ENCODE measurements around the gene CALY. TPM values are rescaled to one million over a fixed set of nuclear protein-coding genes. Genes with fewer than 3 reads are reported as not detected.
A peak's percentile ranks its signal among the peaks of the same experiment; 100 is the strongest.

CALY gene
- polyA plus RNA-seq, 4 donors = 1.1 to 3.0 TPM; not detected in 2

DNA sequence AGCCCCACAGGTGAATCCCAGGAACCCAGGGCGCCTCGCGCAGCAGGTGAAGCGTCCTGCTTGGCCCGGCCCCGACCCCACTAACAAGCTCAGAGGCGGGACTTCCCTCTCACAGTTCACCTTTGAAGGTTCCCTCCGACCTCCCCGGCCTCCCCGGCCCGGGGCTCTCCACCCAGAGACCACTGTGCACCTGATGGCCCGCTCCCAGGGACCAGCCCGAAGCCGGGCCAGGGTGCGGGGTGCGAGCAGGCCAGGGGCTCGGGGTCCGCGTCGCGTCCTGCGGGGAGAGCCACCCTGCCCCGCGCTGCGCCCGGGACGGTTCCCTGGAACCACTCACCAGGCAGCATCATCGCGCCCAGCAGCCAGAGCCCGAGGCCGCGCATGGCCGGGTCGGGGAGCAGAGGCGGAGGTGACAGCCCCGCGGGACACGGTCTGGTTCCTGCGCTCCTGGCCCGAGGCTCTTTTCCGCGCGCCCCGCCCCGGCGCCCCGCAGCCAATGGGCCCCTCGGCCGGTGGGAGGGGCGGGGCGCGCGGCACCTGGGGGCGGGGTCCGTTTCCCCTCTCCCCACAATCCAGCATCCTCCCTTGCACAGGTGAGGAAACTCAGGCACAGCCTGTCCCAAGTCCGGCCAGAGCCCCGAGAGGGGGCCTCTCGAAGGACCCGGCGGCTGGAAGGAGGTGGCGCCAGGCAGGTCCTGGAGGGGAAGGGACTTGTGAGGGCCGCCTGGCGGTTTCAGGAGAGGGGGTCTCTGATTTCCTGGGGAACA lies 60.1 kb downstream of the CALY start, which contains the start of gene ADAM8:
ADAM8 (minus strand) TSS at position 434 of the 767 bp plus-strand sequence; CDS start at position 383, 51 bp downstream.
- Histone ChIP-seq H3K9me3 (ENCODE audit: control insufficient read depth in 2 of 2, insufficient read depth in 1 of 2, low read depth in 1 of 2, low read length in 1 of 2) (no peaks in the 10 kb centered on the region), H3K4me3 (ENCODE audit: low read depth in 1 of 3, low read length in 3 of 3) (peak within 1 kb of the TSS in 1 of 3 donors; percentile 59), H3K27me3 (ENCODE audit: control insufficient read depth in 3 of 3, insufficient read depth in 3 of 3, low read length in 3 of 3) (peaks cover 0 to 17% (median 4%) of the 10 kb centered on the region in 3 donors), H3K36me3 (ENCODE audit: control insufficient read depth in 3 of 3, insufficient read depth in 2 of 3, low read depth in 1 of 3, low read length in 3 of 3) (peaks cover 2 to 34% (median 9%) of the 10 kb centered on the region in 3 donors), H3K4me1 (ENCODE audit: control insufficient read depth in 3 of 3, insufficient read depth in 2 of 3, low read depth in 1 of 3, low read length in 2 of 3) (peaks cover 0 to 34% (median 2%) of the 10 kb centered on the region in 3 donors), H3K27ac (ENCODE audit: low read depth in 1 of 3, low read length in 2 of 3) (peak within 1 kb of the TSS; percentile 50 to 72 (median 53))
- DNase-seq (peak; percentile 22 to 57), FAIRE-seq (no peak)
- 5 to 7% (median 6%) methylated on average over 45 to 63 of the region's 63 CpGs for WGBS, 3 donors

DNA sequence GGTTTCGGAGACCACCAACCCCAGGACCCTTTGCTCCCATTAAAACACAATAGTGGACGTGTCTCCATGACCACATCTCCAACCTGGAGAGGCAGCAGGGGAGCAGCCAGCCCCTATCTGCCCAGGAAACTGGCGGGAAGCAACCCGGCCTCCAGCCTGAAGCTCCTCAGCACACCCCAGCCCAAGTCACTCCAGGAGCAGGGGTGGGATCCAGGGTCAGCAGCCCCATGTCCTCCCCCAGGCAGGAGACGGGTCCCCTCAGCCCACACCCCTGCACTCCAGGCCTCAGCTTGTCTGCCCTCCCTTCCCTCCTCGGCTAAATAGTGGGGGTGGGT lies 60.6 kb downstream of the CALY start:
- no peak for FAIRE-seq
- 8 to 13% (median 13%) methylated on average over 6 of the region's 6 CpGs for WGBS, 3 donors
- DNase-seq = no peak
- H3K4me3 ChIP-seq (ENCODE audit: low read depth in 1 of 3, low read length in 3 of 3) = peak overlapping the region in 1 of 3 donors; percentile 59
- peak overlapping the region in 2 of 3 donors; percentile 49 to 50 for H3K27ac ChIP-seq (ENCODE audit: low read depth in 1 of 3, low read length in 2 of 3)
- peaks cover 0 to 17% (median 4%) of the 10 kb centered on the region in 3 donors for H3K27me3 ChIP-seq (ENCODE audit: control insufficient read depth in 3 of 3, insufficient read depth in 3 of 3, low read length in 3 of 3)
- peaks cover 0 to 34% (median 2%) of the 10 kb centered on the region in 3 donors for H3K4me1 ChIP-seq (ENCODE audit: control insufficient read depth in 3 of 3, insufficient read depth in 2 of 3, low read depth in 1 of 3, low read length in 2 of 3)
- H3K9me3 ChIP-seq (ENCODE audit: control insufficient read depth in 2 of 2, insufficient read depth in 1 of 2, low read depth in 1 of 2, low read length in 1 of 2) = no peaks in the 10 kb centered on the region
- peaks cover 0 to 32% (median 7%) of the 10 kb centered on the region in 3 donors for H3K36me3 ChIP-seq (ENCODE audit: control insufficient read depth in 3 of 3, insufficient read depth in 2 of 3, low read depth in 1 of 3, low read length in 3 of 3)

DNA sequence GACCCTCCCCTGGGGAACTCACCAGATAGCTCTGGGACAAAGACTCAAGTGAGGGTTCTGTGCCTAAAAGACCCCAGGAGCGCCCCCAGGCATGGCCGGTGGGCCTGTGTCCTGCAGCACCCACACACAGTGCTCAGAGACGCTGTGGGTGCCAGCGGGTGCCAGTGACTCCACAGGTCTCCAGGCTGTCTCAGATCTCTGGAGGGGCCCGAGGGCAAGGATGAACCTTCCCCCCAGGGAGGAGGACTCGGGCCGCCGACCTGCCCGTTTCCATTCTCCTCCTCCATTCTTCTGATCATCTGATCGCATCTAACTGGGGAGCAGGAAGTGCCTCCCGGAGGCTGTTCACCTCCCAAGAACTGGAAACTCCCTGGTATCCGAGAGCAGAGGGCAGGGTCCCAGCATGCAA lies 61.0 kb downstream of the CALY start:
- H3K4me1 ChIP-seq (ENCODE audit: control insufficient read depth in 3 of 3, insufficient read depth in 2 of 3, low read depth in 1 of 3, low read length in 2 of 3) = peaks cover 0 to 34% (median 2%) of the 10 kb centered on the region in 3 donors

DNA sequence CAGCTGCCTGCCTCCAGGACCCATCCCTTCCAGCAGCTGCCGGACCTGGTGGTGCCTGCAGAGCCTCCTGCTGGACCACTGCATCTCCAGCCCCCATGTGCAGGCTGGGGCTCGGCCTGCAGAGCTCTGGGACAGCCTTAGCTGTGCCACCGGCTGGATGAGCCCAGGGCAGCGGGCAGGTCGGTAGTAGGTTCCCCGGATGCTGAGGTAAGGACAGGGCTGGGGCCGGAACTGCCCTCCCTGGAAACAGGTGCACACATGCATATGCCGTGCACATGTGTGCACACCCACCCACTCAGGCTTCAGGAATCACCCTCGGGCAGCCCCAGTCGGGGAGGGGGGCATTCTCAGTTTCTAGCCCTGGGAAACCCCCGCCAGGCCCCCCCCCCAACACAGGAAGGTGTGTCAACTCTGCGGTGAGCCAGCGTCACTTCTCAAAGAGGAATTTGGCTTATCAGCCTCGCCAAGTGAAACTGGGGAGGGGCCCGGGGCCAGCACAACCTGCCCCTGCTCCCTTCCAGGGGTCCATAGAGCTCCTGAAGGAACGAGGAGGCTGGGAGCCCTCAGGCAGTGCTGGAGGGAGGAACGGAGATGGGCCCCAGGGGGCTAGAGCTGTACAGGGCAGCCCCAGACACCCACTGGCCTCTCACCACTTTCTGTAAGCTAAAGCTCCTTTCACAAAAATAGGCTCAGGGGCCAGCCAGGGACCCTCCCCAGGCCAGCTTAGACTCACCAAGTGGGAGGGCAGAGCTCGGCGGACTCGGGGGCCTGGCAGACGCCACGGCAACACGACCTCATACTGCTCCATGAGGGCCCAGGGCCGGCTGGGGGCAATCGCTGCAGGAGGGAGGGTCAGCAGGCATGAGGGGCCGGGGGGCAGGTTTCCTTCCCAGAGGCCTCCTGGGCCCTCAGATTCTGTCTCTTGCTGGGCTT lies 61.7 kb downstream of the CALY start:
- Histone ChIP-seq H3K27ac (ENCODE audit: low read depth in 1 of 3, low read length in 2 of 3) (peak overlapping the region in 2 of 3 donors; percentile 24 to 67), H3K36me3 (ENCODE audit: control insufficient read depth in 3 of 3, insufficient read depth in 2 of 3, low read depth in 1 of 3, low read length in 3 of 3) (peaks cover 0 to 33% (median 7%) of the 10 kb centered on the region in 3 donors), H3K4me3 (ENCODE audit: low read depth in 1 of 3, low read length in 3 of 3) (peak overlapping the region in 1 of 3 donors; percentile 59), H3K4me1 (ENCODE audit: control insufficient read depth in 3 of 3, insufficient read depth in 2 of 3, low read depth in 1 of 3, low read length in 2 of 3) (peaks cover 0 to 34% (median 2%) of the 10 kb centered on the region in 3 donors), H3K9me3 (ENCODE audit: control insufficient read depth in 2 of 2, insufficient read depth in 1 of 2, low read depth in 1 of 2, low read length in 1 of 2) (no peaks in the 10 kb centered on the region), H3K27me3 (ENCODE audit: control insufficient read depth in 3 of 3, insufficient read depth in 3 of 3, low read length in 3 of 3) (peaks cover 0 to 17% (median 4%) of the 10 kb centered on the region in 3 donors)
- no peak for FAIRE-seq
- WGBS, 3 donors = 19 to 28% (median 21%) methylated on average over 26 of the region's 26 CpGs
- DNase-seq = peak; percentile 29 to 53

More for the DNA sequence above, 61.0 kb downstream of the CALY start:
- DNase-seq (peak; percentile 16 to 45), FAIRE-seq (no peak)
- H3K4me3 ChIP-seq (ENCODE audit: low read depth in 1 of 3, low read length in 3 of 3) = peak overlapping the region in 1 of 3 donors; percentile 59
- H3K36me3 ChIP-seq (ENCODE audit: control insufficient read depth in 3 of 3, insufficient read depth in 2 of 3, low read depth in 1 of 3, low read length in 3 of 3) = peaks cover 0 to 33% (median 7%) of the 10 kb centered on the region in 3 donors
- H3K27me3 ChIP-seq (ENCODE audit: control insufficient read depth in 3 of 3, insufficient read depth in 3 of 3, low read length in 3 of 3) = peaks cover 0 to 17% (median 4%) of the 10 kb centered on the region in 3 donors
- H3K9me3 ChIP-seq (ENCODE audit: control insufficient read depth in 2 of 2, insufficient read depth in 1 of 2, low read depth in 1 of 2, low read length in 1 of 2) = no peaks in the 10 kb centered on the region
- 11 to 20% (median 15%) methylated on average over 11 to 12 of the region's 12 CpGs for WGBS, 3 donors
- peak overlapping the region in 1 of 3 donors; percentile 49 for H3K27ac ChIP-seq (ENCODE audit: low read depth in 1 of 3, low read length in 2 of 3)

Other genes starting within 250 kb of the CALY start
- gene ADGRA1, start 249.0 kb downstream of the CALY start, polyA plus RNA-seq = under 1 TPM in 2 of 4 donors, not detected in 2; 0.10 to 0.22 TPM
- gene KNDC1, start 176.7 kb downstream of the CALY start, polyA plus RNA-seq = 10 to 100 TPM in 1 of 4 donors, under 1 TPM in 1, not detected in 2; 0.37 to 18.6 TPM
- not detected for gene UTF1, start 106.7 kb downstream of the CALY start, polyA plus RNA-seq
- under 1 TPM in 2 of 4 donors, not detected in 2; 0.19 to 0.30 TPM for gene VENTX, start 99.0 kb downstream of the CALY start, polyA plus RNA-seq
- gene ADAM8, start 60.0 kb downstream of the CALY start, polyA plus RNA-seq = 1 to 10 TPM in 3 of 4 donors, under 1 TPM in 1; 0.67 to 4.4 (median 2.1) TPM
- 100 to 1,000 TPM in 2 of 4 donors, 10 to 100 TPM in 2; 43.1 to 173 (median 88.4) TPM for gene TUBGCP2, start 28.0 kb downstream of the CALY start, polyA plus RNA-seq
- gene ZNF511, start 28.0 kb downstream of the CALY start, polyA plus RNA-seq = 10 to 100 TPM; 21.8 to 61.5 (median 48.8) TPM
- gene PRAP1, start 10.5 kb upstream of the CALY start, polyA plus RNA-seq = 1,000 to 10,000 TPM in 2 of 4 donors, 100 to 1,000 TPM in 2; 284 to 2,052 (median 1,107) TPM
- 100 to 1,000 TPM in 2 of 4 donors, 10 to 100 TPM in 2; 62.5 to 320 (median 165) TPM for gene FUOM, start 21.1 kb upstream of the CALY start, polyA plus RNA-seq
- 100 to 1,000 TPM; 140 to 371 (median 225) TPM for gene ECHS1, start 36.5 kb upstream of the CALY start, polyA plus RNA-seq
- gene PAOX, start 42.4 kb upstream of the CALY start, polyA plus RNA-seq = 10 to 100 TPM in 3 of 4 donors, 1 to 10 TPM in 1; 7.9 to 40.8 (median 11.4) TPM
- 100 to 1,000 TPM in 2 of 4 donors, 10 to 100 TPM in 2; 67.4 to 124 (median 90.9) TPM for gene MTG1, start 57.3 kb upstream of the CALY start, polyA plus RNA-seq
- gene SPRN, start 87.7 kb upstream of the CALY start, polyA plus RNA-seq = 1 to 10 TPM in 2 of 4 donors, under 1 TPM in 2; 0.81 to 3.3 (median 0.99) TPM
- gene SCART1, start 117.0 kb upstream of the CALY start, polyA plus RNA-seq = 1 to 10 TPM in 1 of 4 donors, under 1 TPM in 2, not detected in 1; 0.22 to 2.1 (median 0.33) TPM
- under 1 TPM in 2 of 4 donors, not detected in 2; 0.48 to 0.75 TPM for gene CYP2E1, start 190.5 kb upstream of the CALY start, polyA plus RNA-seq
- gene SYCE1, start 228.7 kb upstream of the CALY start, polyA plus RNA-seq = under 1 TPM in 2 of 4 donors, not detected in 2; 0.09 to 0.24 TPM

Data from small intestine (tissue), 7 donors.